ENCODE measurements around the gene TULP4.
"Not testable (repeated sequence)": the region's sequence is repeated elsewhere in the genome, so short reads cannot be mapped to it uniquely, and the experiment has no call there.

The TULP4 gene

DNA sequence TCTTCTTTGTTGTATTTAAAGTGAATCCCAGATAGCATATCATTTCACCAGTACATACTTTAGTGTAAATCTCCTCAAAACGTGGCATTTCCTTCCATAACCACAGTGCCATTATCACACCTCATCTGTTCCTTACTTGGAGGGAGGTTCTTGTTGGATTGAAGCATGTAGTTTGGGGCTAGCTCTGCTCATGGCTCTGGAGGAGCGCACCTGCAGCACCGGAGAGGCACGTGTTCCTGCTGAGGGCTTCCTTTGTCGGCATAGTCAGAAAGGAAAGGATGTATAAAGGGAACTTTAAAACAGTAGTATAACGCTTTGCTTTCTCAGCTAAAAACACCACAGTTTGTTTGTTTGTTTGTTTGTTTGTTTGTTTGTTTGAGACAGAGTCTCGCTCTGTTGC, 126.0 kb downstream of the TULP4 start:
- no peak for DNase-seq

DNA sequence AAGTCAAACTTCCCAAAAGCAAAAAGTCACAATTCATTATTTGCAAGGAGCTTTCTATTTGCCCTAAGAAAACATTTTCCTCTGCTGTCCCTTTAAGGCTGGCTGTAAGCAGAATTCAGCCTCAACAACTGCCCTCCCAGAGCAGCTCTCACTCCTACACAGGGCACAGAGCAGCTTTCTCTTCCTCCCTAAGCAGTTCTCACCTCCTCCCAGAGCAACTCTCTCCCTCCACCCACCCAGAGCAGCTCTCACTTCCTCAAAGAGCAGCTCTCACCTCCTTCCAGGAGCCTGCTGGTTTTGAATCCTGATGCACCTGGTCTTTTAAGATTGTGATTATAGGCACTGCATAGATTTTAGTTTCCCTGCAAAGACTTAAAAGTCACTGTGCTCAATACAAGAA, 127.0 kb downstream of the TULP4 start:
- DNase-seq: no peak

DNA sequence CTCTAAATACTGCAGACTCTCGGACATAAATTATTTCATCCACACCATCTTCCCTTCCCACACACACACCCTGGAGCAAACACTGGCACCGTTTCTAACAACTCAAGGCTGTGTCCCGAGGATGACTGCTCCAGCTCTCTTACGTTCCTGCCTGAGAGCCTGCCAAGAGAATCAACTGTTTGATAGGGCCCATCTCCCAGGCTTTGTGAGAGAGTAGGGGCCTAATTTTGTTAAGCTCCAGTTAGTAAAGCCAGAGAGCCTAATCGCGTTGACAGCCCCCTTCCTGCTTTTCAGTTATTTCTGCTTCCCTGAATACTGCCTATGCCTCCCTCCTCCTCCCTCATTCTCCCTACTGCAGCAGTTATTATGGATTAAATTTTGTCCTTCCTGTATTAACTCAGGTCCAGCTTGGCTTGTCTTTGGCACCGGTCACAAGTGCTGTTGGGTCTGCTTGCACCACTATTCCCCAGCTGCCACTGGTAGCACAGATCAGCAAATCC, 129.5 kb downstream of the TULP4 start:
- DNase-seq: no peak

DNA sequence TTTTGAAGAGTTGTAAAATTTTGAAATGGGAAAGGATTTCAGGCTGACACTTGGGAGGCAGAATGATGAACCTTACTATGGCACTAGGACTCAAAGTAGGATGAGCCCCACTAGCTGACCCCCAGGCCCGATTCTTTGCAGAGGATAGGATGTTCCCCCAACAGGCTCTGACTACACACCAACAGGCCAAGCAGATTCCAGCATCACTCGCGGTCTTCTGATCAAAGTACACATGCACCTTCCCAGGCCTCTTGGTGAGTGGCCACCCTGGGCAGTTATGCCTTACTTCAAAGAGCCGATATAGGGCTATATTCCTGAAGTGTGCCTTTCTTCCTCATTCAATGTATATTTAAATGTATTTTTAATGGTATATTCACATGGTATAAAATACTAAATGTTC, 130.0 kb downstream of the TULP4 start:
- DNase-seq: no peak

DNA sequence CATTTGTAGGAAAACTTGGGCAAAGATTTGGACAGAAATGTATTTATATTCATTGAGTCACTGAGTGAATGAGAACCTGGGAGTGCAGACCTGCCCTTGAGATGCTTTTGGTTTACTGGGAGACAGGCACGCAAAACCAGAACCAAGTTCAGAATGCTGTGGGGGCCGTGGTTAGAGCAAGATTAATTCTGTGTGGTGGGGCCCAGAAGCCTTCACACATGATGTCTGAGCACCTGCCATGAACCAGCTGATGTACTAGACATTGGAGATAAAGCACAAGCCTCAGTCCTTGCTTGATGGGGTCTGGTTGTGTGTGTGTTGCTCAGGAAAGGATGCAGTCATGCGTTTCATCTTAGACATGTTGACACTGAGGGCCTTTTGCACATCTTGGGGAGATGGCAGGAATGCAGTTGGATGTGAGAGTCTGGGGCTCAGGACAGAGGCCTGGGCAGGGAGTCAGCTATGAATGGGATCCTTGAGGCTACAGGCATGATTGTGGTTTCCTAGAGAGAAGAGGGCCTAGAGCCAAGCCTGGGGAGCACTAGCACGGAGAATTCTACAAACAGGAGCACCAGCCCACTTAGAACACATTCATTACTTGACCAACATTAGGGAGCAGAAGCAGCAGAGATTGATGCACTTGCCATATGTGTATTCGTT, 133.3 kb downstream of the TULP4 start:
- no peak for DNase-seq

DNA sequence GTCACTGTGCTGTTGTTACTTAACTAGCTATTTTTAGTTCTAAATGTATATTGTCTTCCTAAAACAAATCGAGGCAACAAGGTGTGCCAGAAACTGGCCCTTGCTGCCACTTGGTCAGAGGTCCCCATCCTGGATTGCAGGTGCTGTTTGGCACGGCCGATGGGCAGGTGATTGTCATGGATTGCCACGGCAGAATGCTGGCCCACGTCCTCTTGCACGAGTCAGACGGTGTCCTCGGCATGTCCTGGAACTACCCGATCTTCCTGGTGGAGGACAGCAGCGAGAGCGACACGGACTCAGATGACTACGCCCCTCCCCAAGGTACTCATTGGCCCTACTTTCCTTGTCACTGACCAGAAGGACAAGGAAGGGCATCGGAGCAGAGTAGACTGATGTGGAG, 136.6 kb downstream of the TULP4 start:
- DNase-seq: no peak

DNA sequence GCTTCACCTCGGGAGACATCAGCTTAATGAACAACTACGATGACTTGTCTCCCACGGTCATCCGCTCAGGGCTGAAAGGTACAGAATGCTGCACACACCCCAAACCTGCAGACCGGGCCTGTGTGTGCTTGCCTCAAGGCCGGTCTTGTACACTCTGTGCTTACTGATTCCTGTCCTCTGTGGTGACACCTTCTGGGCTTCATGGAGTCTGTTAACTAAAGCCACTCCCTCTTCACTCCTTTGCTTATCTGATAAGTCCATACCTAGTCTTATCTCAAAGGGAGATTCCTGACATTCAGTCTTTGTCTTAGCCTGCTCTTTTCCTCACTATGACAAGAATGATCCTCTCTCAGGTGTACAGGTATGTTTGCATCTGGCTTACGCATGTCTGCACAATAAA, 139.9 kb downstream of the TULP4 start:
- no peak for DNase-seq

DNA sequence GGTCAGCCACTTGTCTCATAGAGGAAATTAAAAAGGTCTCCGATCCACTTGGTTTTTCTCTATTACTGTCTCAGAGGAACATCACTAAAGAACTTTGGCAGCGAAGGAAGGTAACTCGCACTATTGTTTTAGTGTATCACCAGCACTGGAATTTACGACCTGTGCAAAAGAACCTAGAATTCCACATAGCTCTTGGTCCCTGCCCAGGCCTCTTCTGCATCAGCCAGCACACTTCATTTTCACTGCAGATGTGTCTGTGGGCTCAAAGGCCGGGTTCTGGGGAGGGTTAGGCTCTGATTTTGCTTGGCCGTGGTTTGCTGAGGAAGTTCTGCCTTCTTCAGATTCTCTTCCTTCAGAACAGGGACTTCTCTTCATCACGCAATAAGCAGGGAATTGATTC, 144.9 kb downstream of the TULP4 start:
- no peak for DNase-seq

DNA sequence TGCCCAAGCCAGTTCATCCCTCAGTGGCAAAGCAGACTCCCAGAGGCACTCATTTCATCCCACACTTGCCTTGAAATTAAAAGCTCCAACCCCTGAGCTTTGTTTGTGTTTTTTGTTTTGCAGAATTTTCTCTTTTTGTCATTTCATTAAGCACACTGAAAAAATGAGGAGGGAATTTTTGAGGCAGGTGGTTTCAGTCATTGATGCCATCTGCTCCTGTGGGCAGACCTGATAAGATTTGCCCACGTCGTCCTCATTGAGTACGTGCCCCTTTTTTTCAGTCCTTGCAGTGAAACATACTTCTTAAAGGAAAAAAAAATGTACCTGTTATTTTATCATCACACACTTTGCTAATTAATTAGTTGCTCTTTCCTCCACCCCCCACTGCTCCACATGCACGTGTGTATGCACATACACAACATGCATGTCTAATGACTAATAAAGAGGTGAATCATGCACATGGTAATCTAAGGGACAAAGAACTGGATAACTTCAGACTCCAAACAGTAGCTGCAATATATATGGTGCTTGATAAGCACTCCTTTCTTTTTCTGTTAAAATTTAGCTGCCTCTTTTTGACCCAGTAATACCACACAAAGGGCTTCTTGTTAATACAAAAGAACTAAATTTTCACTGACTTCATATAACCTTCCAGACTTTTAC, 145.5 kb downstream of the TULP4 start:
- no peak for DNase-seq

DNA sequence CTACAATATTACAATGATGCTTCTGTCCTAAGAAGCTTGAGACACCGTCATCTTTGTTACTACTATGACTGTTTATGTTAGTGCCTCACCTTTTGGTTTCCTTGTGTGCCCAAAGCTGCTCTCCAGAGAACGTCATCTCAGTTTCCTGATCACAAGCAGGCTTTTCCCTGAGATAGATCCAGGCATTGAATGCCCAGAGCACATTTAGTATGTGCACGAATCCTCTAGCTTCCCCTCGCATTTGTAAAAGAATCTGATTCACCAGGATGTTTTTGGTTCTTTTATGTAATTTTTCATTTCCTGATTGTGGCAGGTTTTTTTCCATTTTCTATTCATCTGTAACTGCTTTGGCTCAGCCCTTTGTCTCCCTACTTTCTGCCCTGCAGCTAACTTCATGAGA, 147.5 kb downstream of the TULP4 start:
- no peak for DNase-seq

DNA sequence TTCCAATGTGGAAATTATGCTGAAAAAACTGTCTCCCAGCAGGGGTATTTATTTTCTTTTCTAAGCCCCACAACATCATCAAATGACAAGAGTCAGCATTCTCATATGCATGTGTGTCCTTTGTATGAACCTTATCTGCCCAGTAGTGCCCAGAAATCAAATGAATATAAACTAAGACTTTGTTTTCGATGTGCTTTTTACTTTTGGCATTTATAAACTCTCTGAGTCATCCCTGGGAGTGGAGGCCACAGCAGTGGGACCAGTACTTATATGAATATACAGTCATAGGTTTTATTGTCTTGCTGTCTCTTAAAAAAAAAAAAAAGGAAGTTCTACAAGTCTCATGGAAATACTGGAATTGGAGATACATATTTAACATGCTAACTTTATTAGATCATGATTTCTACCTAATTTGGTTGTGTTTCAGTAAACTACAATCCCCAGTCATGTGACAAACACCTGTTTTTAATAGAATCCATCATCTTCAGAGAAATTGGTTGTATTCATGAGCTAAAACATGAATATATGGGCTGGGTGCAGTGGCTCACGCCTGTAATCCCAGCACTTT, 148.4 kb downstream of the TULP4 start:
- no peak for DNase-seq

DNA sequence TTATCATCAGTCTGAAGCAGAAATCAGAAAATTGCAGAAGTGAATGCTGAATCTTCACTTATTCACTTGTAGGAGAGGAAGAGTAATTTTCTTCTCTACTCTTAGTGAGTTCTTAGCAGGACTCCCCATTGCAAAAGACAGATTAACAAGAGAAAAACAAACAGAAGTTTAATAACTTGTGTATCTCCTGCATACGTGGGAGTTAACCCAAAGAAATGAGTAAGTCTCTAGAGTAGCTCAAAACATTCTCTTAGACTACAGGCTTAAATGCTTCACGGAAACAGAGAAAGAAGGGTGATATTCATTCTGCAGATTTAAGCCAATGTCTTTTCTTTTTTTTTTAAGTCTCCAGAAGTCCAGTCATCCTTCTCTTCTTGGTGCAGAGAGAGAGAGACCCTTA, 149.7 kb downstream of the TULP4 start:
- no peak for DNase-seq

DNA sequence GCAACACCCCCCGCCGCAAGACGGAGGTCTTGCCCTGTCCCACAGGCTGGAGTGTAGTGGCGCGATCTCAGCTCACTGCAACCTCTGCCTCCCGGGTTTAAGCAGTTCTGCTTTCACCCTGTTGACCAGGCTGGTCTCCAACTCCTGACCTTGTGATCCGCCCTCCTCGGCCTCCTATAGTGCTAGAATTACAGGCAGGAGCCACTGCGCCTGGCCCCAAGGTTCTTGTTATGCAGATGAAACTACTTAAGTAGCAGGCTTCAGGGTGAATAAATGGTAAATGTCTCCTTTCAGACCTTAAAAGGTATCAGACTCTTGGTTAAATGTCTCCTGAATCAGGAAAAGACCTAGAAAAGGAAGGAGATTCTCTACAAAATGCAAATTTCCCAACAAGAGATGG, 152.2 kb downstream of the TULP4 start:
- no peak for DNase-seq

DNA sequence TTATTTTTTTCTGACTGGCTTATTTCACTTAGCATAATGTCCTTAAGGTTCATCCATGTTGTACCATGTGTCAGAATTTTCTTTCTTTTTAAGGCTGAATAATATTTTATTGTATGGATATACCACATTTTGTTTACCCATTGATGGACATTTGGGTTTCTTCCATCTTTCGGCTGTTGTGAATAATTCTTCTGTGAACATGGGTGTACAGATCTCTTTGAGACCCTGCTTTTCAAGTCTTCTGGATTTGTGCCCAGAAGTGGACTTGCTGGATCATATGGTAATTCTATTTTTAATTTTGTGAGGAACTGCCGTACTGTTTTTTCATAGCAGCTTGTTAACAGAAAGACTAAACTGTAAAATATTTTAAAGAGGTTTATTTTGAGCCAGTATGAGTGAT, 153.0 kb downstream of the TULP4 start:
- no peak for DNase-seq

DNA sequence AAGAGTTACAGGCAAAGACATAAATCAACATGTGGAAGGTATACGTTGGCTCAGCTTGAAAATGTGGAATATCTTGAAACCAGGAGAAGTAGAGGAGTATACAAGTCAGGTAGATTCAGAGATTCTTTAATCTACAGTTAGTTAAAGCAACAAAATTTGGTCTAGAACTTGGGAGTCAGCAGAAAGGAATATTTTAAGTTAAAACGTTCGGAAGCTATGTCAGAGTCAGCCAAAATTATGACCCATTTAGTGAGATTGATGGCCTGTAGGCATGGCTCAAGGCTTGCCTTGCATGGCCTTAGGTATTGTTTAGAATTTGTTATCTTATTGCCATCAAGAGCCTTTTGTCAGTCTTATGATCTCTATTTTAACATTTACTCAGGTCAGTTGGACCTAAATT, 153.5 kb downstream of the TULP4 start:
- no peak for DNase-seq

DNA sequence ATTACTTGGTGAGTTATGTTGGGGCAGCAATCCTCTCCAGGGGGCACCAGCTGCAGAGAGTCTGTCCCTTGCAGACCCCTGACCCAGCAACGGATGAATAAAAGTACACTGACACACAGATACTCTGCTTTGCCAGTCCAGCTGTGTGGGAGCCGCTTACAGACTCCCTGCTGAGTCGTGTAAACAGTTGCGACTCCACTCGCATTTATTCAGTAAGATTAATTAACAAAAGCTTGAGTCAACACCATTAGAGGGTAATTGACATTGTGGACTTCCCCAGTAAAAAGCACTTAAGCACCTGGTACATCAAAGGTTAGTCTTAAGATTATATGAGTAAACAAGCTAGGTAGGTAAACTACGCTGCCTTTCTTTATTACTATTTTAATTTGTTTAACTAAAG, 155.7 kb downstream of the TULP4 start:
- peak; percentile 90 for DNase-seq

DNA sequence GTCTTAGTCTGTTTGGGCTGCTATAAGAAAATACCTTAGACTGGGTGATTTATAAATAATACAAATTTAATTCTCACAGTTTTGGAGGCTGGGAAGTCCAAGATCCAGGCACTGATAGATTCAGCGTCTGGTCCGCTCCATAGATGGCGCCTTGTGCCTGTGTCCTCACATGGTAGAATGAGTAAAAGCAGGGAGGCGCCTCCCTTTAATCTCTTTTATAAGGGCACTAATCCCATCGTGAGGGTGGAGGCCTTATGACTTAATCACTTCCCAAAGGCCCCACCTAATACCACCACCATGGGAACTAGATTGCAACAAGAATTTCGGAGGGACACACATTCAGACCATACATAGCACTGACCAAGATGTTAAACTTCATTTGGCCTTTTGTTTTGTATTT, 156.4 kb downstream of the TULP4 start:
- peak; percentile 68 for DNase-seq

DNA sequence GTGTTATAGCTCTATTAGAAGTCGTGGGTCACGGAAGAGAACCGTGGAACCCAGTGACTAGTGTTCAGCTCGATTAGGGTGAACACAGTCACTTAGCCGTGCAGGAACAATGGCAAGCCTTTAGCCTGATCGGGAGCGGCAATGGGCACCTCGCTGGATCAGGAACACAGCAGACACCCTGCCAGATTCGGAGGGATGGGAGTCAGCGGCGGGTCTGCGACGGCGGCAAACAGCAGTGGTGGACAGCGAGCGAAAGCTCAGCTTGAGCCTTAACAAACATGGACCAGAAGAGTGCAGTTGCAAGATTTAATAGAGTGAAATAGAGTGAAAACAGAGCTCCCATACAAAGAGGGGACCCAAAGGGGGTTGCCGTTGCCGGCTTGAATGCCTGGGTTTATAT, 157.8 kb downstream of the TULP4 start:
- DNase-seq: not testable (repeated sequence)

DNA sequence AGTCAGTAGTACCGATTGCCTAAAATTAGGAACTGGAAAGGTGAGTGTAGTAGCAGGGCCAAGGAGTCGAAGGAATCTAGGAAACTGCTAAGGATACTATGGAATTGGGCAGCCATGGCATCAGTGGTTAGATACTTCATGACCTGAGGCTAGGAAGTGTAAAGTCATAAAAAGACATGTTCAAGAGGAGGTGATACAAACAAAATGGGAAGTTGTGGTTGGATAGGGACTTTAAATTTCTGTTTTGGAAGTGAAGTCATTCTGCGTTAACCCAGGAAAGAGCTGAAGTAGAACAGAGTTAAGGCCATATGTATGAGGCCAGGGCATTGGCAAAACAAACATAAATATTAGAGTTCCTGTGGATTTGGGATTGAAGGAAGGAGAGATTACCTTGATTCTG, 159.1 kb downstream of the TULP4 start:
- no peak for DNase-seq

DNA sequence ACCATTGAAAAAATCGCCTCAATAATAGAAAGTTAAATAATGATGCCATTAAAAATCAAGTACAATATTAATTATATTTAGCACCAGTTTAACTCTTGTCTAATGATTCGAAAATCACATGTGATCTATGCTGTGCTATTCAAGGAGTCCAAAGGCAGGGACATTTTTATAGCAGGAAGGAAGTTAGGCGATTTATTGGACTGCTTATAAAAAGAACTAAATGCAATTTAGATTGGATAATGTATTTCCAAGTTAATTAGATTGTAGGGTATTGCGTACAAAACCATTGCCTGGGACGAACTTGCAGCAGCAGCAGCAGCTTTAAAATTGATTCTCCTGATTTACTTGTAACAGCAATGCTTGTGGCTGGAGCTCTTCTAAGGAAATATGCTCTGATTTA, 160.2 kb downstream of the TULP4 start:
- no peak for DNase-seq

DNA sequence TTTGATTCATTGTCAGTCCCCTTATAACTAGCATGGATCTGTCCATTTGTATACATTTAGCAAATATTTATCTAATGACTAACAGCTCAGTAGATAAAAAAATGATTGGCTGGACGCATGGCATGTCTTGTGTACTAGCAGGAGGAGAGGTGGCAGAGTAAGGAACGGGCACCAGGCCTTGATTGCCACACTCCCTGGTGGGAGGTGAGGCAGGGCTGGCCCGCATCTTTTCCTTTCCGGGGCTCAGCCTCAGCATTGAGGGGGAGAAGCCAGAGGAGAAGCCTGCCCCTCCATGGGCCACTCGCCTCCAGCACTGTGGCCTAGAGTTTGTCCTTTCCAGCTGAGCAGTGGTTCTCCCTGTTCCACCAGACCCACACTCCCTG, 162.7 kb downstream of the TULP4 start:
- DNase-seq: peak; percentile 95

DNA sequence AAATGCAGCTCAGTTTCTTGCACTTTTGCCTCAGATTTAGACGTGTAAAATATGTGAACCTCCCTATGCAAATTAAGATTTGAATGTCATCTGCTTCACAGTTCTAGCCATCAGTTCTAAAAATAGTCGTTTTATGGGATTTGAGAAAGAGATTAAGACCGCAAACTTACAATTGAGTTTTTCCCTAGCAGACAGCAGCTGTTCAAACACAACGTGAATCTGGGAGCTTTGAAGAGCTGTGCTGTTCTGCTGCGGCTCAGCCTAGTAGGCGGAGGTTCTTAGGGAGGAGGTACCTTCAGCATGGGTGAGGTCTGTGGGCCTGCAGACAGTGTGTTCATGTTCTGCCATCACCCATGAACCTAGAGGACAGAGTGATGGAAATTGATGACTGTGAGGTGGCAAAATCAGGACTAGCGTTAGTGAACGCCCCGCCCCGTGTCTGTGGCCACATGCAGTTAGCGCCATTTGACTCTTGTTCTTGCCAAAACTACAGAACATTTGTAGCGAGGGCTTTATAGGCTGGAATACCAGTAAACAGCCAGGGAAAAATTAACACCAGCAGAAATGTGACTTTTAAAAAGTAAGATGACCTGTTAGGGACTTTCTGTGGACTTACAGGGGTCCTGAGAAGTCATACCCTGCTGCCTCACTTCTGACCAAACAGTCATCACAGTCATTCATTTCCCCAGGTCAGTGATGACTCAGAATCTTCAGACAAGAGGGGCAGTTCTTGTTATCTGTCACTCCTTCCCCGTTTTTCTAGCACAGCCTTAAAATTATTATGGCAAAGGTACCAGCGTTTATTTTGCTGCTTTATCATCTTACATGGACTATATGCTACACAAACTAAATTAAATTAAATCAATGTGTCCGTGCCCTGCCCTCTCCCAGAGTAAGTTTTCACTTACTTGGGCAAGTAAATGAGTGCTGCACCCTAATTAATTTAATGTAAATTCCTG, 163.4 kb downstream of the TULP4 start:
- peak; percentile 97 for DNase-seq

DNA sequence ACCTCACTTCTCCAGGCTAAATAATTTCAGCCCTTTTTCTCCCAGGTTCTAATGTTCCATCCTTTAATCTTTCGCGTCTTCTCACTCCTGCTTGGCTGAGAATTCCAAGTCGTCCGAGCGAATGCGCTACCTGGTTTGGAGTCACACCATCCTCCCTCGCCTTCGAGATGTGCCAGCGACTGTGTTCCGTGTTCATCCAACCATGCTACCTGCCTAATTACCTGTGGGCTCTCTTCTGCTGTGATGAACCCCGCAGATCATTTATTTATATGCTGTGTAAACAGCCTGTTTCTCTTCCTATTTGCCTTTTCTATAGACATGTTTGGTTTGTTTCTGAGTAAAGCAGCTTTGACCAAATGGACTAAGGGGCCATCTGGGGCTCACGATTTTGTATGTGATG, 164.1 kb downstream of the TULP4 start:
- peak; percentile 95 for DNase-seq
